Hematopoietic multipotent progenitor cell treated with erythropoietin and hydrocortisone succinate and interleukin-3 and kit ligand, for 8 days (in vitro differentiated cells): Measurements from ENCODE around the gene ZG16.
"Not testable (repeated sequence)": the region's sequence is repeated elsewhere in the genome, so short reads cannot be mapped to it uniquely, and the experiment has no call there.

Source experiments
- DNase-seq: peaks from one replicate; pipeline ENCODE4 v3.0.0-alpha.2; 2015

Gene ZG16

GRCh38 chr16:29753516-29753915 is 24.5 kb upstream of the ZG16 start:
- DNase-seq, result no peak

GRCh38 chr16:29756654-29757053 is 21.4 kb upstream of the ZG16 start:
- peak; percentile 33 for DNase-seq

GRCh38 chr16:29757086-29757485 is 21.0 kb upstream of the ZG16 start:
- DNase-seq, result not testable (repeated sequence)

GRCh38 chr16:29757950-29758466 is 20.0 kb upstream of the ZG16 start:
- DNase-seq, result no peak

GRCh38 chr16:29760567-29761279 is 17.3 kb upstream of the ZG16 start:
- no peak for DNase-seq

GRCh38 chr16:29761280-29761651 is 16.8 kb upstream of the ZG16 start:
- not testable (repeated sequence) for DNase-seq

- DNase-seq, result peak; percentile 36
Observed at GRCh38 chr16:29761882-29762281, 16.2 kb upstream of the ZG16 start.

- DNase-seq, result no peak
Observed at GRCh38 chr16:29763326-29763725, 14.7 kb upstream of the ZG16 start.

- no peak for DNase-seq
Observed at GRCh38 chr16:29765167-29766032, 12.7 kb upstream of the ZG16 start.

GRCh38 chr16:29766571-29766970 is 11.5 kb upstream of the ZG16 start:
- DNase-seq, result no peak

GRCh38 chr16:29767062-29767461 is 11.0 kb upstream of the ZG16 start:
- no peak for DNase-seq

GRCh38 chr16:29769507-29769906 is 8.5 kb upstream of the ZG16 start:
- no peak for DNase-seq

- no peak for DNase-seq
Observed at GRCh38 chr16:29770250-29770929, 7.7 kb upstream of the ZG16 start.

- peak; percentile 27 for DNase-seq
Observed at GRCh38 chr16:29772330-29772729, 5.7 kb upstream of the ZG16 start.

GRCh38 chr16:29774730-29775129 is 3.3 kb upstream of the ZG16 start:
- no peak for DNase-seq

- DNase-seq, result no peak
Observed at GRCh38 chr16:29775742-29776408, 2.2 kb upstream of the ZG16 start.

GRCh38 chr16:29779474-29779873 is 1.4 kb downstream of the ZG16 start:
- DNase-seq, result no peak

- DNase-seq, result not testable (repeated sequence)
Observed at GRCh38 chr16:29783094-29783953, 5.3 kb downstream of the ZG16 start.

GRCh38 chr16:29784157-29784556 is 6.1 kb downstream of the ZG16 start:
- DNase-seq, result no peak

- peak; percentile 69 for DNase-seq
Observed at GRCh38 chr16:29784901-29785500, 6.9 kb downstream of the ZG16 start.

GRCh38 chr16:29787155-29787554 is 9.1 kb downstream of the ZG16 start:
- DNase-seq, result not testable (repeated sequence)
